HEK293T (cell line): ENCODE measurements around the gene TTC39B.
"Not testable (repeated sequence)": the region's sequence is repeated elsewhere in the genome, so short reads cannot be mapped to it uniquely, and the experiment has no call there.

Experiments used
- ARNT ChIP-seq: fragments of 450-650 bp; IDR thresholded peaks from 2 replicates; pipeline ENCODE4 v1.6.1; 2017; ENCODE audit warnings: mild to moderate bottlenecking
- BHLHE40 ChIP-seq: fragments of 450-650 bp; IDR thresholded peaks from 2 replicates; pipeline ENCODE4 v1.6.1; 2016; ENCODE audit warnings: mild to moderate bottlenecking, moderate library complexity, borderline replicate concordance
- FOXA1 ChIP-seq: fragments of 450-650 bp; IDR thresholded peaks from 2 replicates; pipeline ENCODE4 v1.6.1; 2016; ENCODE audit warnings: mild to moderate bottlenecking
- FOXK2 ChIP-seq: fragments of 450-650 bp; IDR thresholded peaks from 2 replicates; pipeline ENCODE4 v1.6.1; 2016; ENCODE audit warnings: mild to moderate bottlenecking
- FOXM1 ChIP-seq: fragments of 450-650 bp; IDR thresholded peaks from 2 replicates; pipeline ENCODE4 v1.6.1; 2017; ENCODE audit warnings: mild to moderate bottlenecking, borderline replicate concordance
- HDGF ChIP-seq: fragments of 450-650 bp; IDR thresholded peaks from 2 replicates; pipeline ENCODE4 v1.6.1; 2017; ENCODE audit warnings: antibody characterized with exemption, borderline replicate concordance
- NFRKB ChIP-seq: fragments of 450-650 bp; IDR thresholded peaks from 2 replicates; pipeline ENCODE4 v1.6.1; 2016; ENCODE audit warnings: mild to moderate bottlenecking, moderate library complexity
- SUZ12 ChIP-seq: fragments of 450-650 bp; IDR thresholded peaks from 2 replicates; pipeline ENCODE4 v1.6.1; 2016; ENCODE audit warnings: mild to moderate bottlenecking
- TARDBP ChIP-seq: fragments of 450-650 bp; IDR thresholded peaks from 2 replicates; pipeline ENCODE4 v1.6.1; 2016
- ZNF384 ChIP-seq: fragments of 450-650 bp; IDR thresholded peaks from 2 replicates; pipeline ENCODE4 v1.6.1; 2016

DNA sequence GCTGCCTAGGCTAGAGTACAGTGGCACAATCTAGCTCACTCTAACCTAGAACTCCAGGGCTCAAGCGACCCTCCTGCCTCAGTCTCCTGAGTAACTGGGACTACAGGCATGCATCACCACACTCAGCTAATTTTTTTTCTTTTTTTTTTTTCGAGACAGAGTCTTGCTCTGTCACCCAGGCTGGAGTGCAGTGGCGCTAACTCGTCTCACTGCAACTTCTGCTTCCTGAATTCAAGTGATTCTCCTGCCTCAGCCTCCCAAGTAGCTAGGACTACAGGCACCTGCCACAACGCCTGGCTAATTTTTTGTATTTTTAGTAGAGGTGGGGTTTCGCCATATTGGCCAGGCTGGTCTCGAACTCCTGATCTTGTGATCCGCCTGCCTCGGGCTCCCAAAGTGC is 12.6 kb upstream of the TTC39B start:
- TF ChIP-seq FOXK2, FOXM1, ZNF384, ARNT, BHLHE40, TARDBP, FOXA1, HDGF, NFRKB, SUZ12: not testable (repeated sequence)
